ENCODE results near the gene CD99L2.
"Not testable (repeated sequence)": the region's sequence is repeated elsewhere in the genome, so short reads cannot be mapped to it uniquely, and the experiment has no call there.

CD99L2 gene

GRCh38 chrX:150849996-150850720 lies 48.3 kb downstream of the CD99L2 start:
- DNase-seq, result no peak

GRCh38 chrX:150849486-150849885 lies 49.0 kb downstream of the CD99L2 start:
- DNase-seq, result no peak

- DNase-seq, result no peak
Measured at GRCh38 chrX:150848914-150849365, 49.5 kb downstream of the CD99L2 start.

GRCh38 chrX:150847088-150847487 lies 51.4 kb downstream of the CD99L2 start:
- DNase-seq, result no peak

- no peak for DNase-seq
Measured at GRCh38 chrX:150846130-150846529, 52.3 kb downstream of the CD99L2 start.

GRCh38 chrX:150845091-150845490 lies 53.4 kb downstream of the CD99L2 start:
- no peak for DNase-seq

- no peak for DNase-seq
Measured at GRCh38 chrX:150844016-150844415, 54.5 kb downstream of the CD99L2 start.

- no peak for DNase-seq
Measured at GRCh38 chrX:150842198-150842685, 56.2 kb downstream of the CD99L2 start.

- no peak for DNase-seq
Measured at GRCh38 chrX:150841456-150842197, 56.8 kb downstream of the CD99L2 start.

GRCh38 chrX:150837845-150838244 lies 60.6 kb downstream of the CD99L2 start:
- no peak for DNase-seq

GRCh38 chrX:150834695-150835094 lies 63.8 kb downstream of the CD99L2 start:
- DNase-seq, result no peak

- DNase-seq, result no peak
Measured at GRCh38 chrX:150833454-150834056, 64.9 kb downstream of the CD99L2 start.

GRCh38 chrX:150831863-150832262 lies 66.6 kb downstream of the CD99L2 start:
- no peak for DNase-seq

- DNase-seq, result no peak
Measured at GRCh38 chrX:150828785-150829184, 69.7 kb downstream of the CD99L2 start.

- not testable (repeated sequence) for DNase-seq
Measured at GRCh38 chrX:150824352-150824751, 74.1 kb downstream of the CD99L2 start.

- not testable (repeated sequence) for DNase-seq
Measured at GRCh38 chrX:150823826-150824225, 74.6 kb downstream of the CD99L2 start.

GRCh38 chrX:150821971-150822370 lies 76.5 kb downstream of the CD99L2 start:
- DNase-seq, result no peak

- no peak for DNase-seq
Measured at GRCh38 chrX:150813922-150814321, 84.5 kb downstream of the CD99L2 start.

GRCh38 chrX:150806827-150807226 lies 91.6 kb downstream of the CD99L2 start:
- no peak for DNase-seq

- no peak for DNase-seq
Measured at GRCh38 chrX:150805736-150806135, 92.7 kb downstream of the CD99L2 start.

GRCh38 chrX:150792949-150793527 lies 105.4 kb downstream of the CD99L2 start:
- DNase-seq, result no peak

- DNase-seq, result no peak
Measured at GRCh38 chrX:150790021-150790420, 108.4 kb downstream of the CD99L2 start.

- no peak for DNase-seq
Measured at GRCh38 chrX:150781677-150782076, 116.8 kb downstream of the CD99L2 start.

Data from stimulated activated CD4-positive, alpha-beta T cell treated with anti-CD3 and anti-CD28 coated beads, Interleukin-12 subunit alpha, Interleukin-12 subunit beta, amount 100 ng/mL, for 4 hours (primary cell).